ENCODE data around the gene SMURF1. TPM values are rescaled to one million over a fixed set of nuclear protein-coding genes. Genes with fewer than 3 reads are reported as not detected.

The SMURF1 gene
- total and polyA plus RNA-seq, 2 of the 8 experiments (the other 6 are each of a cell fraction or from before 2014, with no cell fraction given): 9.6 to 24.5 TPM

DNA sequence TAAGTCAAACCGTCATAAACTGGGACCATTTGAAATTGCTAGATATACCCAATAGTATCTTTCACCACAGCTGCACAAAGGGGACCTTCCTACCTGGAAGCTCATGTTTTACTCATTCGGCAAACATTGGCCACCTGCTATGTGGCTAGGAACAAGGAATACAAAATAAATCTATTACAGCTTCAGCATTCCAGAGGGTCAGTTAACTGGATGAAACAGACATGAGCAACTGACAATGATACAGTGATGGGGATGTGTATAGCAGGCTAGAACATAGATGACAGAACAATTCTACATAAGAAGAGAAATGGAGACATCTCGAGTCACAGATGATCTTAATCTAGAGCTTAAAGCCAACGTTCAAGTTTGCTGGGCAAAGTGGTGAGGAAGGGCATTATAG, 3.1 kb upstream of the SMURF1 start (continued):
- TF ChIP-seq SP1 (IDR thresholded peaks at IDR 0.05; ENCODE audit: low read depth, low read length): no peak
- TF ChIP-seq RNF2 (IDR thresholded peaks at IDR 0.05; ENCODE audit: borderline replicate concordance, low read depth, low read length, missing control alignments, poor library complexity, severe bottlenecking): no peak
- TF ChIP-seq SUZ12 (IDR thresholded peaks at IDR 0.05; ENCODE audit: low read length): no peak

Data from H1 (cell line).